ENCODE measurements around the gene TSSK6.

TSSK6 gene

DNA sequence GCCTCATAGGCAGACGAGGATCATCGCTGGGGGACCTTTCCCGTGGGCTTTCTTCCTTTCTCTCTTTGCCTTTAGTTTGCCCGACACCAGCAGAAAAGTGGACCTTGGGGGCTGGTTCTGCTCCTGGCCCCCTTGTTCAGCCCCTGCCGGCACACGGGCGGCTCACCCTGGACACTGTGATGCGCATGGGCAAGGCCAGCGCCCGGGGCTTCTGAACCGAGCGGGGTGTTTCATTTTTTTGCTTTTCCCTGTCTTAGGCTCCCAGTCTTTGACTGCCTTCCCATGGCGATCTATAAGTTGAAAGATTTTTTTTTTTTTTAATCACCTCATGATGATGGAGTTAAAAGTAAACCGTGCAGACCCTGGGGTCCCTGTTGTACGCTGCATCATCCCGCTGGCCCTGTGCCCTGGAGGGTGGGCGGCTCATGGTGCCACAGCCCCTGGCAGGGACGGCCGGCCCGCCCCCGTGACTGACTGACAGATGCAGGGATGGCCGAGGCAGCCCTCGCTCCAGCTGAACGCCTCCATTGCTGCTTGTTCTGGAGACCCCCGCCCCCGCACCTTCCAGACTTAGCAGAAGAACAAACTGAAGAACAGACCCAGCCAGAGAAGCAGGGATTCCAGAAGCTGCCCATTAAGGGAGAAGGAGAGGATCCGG is 9.6 kb downstream of the TSSK6 start:
- H2AFZ ChIP-seq (ENCODE audit: low read depth, low read length) = no peak overlapping the region
- H3K27ac ChIP-seq (ENCODE audit: low read length) = no peak overlapping the region
- no peak overlapping the region for H3K4me2 ChIP-seq (ENCODE audit: low read length)
- H3K36me3 ChIP-seq (replicated peaks; ENCODE audit: low read depth, low read length) = peaks cover 38% of the 10 kb centered on the region
- no peaks in the 10 kb centered on the region for H4K20me1 ChIP-seq (ENCODE audit: insufficient read depth, low read length)
- H3K79me2 ChIP-seq (ENCODE audit: low read length) = no peaks in the 10 kb centered on the region
- no peaks in the 10 kb centered on the region for H3K4me1 ChIP-seq (ENCODE audit: low read length)
- no peaks in the 10 kb centered on the region for H3K27me3 ChIP-seq (ENCODE audit: low read depth, low read length)
- TF ChIP-seq EZH2phosphoT487 (IDR thresholded peaks at IDR 0.05; ENCODE audit: low read depth) = no peak
- TF ChIP-seq, protein P1, sequence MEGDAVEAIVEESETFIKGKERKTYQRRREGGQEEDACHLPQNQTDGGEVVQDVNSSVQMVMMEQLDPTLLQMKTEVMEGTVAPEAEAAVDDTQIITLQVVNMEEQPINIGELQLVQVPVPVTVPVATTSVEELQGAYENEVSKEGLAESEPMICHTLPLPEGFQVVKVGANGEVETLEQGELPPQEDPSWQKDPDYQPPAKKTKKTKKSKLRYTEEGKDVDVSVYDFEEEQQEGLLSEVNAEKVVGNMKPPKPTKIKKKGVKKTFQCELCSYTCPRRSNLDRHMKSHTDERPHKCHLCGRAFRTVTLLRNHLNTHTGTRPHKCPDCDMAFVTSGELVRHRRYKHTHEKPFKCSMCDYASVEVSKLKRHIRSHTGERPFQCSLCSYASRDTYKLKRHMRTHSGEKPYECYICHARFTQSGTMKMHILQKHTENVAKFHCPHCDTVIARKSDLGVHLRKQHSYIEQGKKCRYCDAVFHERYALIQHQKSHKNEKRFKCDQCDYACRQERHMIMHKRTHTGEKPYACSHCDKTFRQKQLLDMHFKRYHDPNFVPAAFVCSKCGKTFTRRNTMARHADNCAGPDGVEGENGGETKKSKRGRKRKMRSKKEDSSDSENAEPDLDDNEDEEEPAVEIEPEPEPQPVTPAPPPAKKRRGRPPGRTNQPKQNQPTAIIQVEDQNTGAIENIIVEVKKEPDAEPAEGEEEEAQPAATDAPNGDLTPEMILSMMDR (IDR thresholded peaks at IDR 0.05; ENCODE audit: low read depth, low read length) = no peak
- H3K9me3 ChIP-seq (ENCODE audit: insufficient read depth, low read length) = no peaks in the 10 kb centered on the region
- no peak overlapping the region for H3K4me3 ChIP-seq (ENCODE audit: low read length)
- H3K9ac ChIP-seq (ENCODE audit: low read length) = no peak overlapping the region

DNA sequence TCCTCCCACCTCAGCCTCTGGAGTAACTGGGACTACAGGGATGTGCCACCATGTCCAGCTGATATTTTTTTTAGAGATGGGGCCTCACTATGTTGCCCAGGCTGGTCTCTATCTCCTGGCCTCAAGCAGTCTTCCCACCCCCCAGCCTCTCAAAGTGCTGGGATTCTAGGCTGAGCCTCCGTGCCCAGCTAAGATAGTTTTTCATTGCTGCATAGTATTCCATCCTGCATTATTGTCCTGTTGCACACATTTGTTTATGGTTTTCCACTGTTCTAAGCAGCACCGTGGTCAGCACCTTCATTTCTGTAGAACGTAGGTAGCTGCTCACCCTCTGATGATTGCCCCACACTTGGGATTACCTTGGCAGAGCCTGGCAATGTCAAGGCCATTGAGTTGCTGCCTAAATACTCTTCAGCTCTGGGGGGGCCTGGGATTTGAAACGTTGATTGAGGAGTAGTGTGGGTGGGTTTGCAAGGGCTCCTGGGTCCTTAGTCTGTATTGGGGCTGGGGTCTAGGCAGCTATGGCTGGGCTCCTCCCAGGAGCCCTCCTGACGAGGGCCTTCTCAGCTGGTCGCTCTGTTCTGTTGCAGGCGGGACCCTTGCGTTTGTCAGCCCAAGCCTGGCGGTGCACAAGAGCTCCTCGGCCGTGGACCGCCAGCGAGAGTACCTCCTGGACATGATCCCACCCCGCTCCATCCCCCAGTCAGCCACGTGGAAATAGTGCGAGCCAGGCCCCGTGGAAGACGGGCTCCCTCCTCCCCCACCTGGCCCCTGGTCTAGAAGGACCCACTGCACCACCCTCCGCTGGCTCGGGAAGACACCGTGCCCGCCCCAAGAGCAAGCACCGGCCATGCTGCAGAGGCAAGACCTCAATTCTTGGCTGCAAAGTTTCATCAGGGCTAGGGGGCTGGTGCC is 10.3 kb downstream of the TSSK6 start:
- no peak overlapping the region for H3K27ac ChIP-seq (ENCODE audit: low read length)
- no peak overlapping the region for H3K4me2 ChIP-seq (ENCODE audit: low read length)
- H2AFZ ChIP-seq (ENCODE audit: low read depth, low read length) = no peak overlapping the region
- H3K27me3 ChIP-seq (ENCODE audit: low read depth, low read length) = no peaks in the 10 kb centered on the region
- no peaks in the 10 kb centered on the region for H4K20me1 ChIP-seq (ENCODE audit: insufficient read depth, low read length)
- H3K4me1 ChIP-seq (ENCODE audit: low read length) = no peaks in the 10 kb centered on the region
- H3K79me2 ChIP-seq (ENCODE audit: low read length) = no peaks in the 10 kb centered on the region
- H3K9me3 ChIP-seq (ENCODE audit: insufficient read depth, low read length) = no peaks in the 10 kb centered on the region
- no peak for TF ChIP-seq EZH2phosphoT487 (IDR thresholded peaks at IDR 0.05; ENCODE audit: low read depth)
- TF ChIP-seq, protein P1 (IDR thresholded peaks at IDR 0.05; ENCODE audit: low read depth, low read length) = no peak
- H3K36me3 ChIP-seq (replicated peaks; ENCODE audit: low read depth, low read length) = peaks cover 43% of the 10 kb centered on the region
- H3K9ac ChIP-seq (ENCODE audit: low read length) = no peak overlapping the region
- no peak overlapping the region for H3K4me3 ChIP-seq (ENCODE audit: low read length)

DNA sequence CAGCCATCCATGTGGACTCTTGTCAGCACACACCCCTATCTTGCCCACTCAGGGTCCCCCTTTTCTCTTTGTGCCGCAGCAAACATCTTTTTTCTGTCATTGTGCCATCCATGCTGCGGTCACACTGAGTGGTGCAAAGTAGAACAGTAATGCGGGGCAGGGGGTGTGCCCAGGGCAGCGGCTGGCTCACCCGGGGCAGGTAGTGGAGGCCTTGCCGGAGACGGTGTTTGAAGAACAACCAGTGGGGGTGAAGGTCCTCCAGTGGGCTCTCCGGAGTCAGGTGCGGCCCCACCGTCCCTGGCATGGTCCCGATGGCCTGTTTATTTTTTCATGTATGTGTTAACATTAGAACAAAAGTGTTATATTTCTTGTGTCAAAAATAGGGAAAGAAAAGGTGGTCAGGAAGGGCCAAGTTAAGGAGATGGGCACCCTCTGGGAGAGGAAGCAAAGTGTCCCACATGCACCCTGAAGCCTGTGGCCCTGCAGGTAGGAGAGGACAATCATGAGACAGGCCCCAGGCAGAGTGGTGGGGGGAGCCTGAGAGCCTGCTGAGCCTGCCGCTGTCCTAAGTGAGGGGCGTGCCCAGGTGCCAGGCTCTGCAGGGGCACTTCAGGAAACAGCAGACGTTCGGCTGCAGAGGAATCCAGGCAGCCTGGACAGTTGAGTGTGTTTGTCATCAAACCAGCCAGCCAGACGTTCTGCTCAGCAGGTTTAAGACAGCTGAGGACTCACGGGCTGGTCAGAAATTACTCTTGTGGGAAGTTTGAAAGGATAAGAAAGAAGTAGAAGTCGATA is 12.3 kb downstream of the TSSK6 start:
- Histone ChIP-seq H3K4me2 (ENCODE audit: low read length) (no peak overlapping the region), H3K4me3 (ENCODE audit: low read length) (no peak overlapping the region), H2AFZ (ENCODE audit: low read depth, low read length) (no peak overlapping the region), H4K20me1 (ENCODE audit: insufficient read depth, low read length) (no peaks in the 10 kb centered on the region), H3K36me3 (replicated peaks; ENCODE audit: low read depth, low read length) (peaks cover 56% of the 10 kb centered on the region), H3K9me3 (ENCODE audit: insufficient read depth, low read length) (no peaks in the 10 kb centered on the region), H3K79me2 (ENCODE audit: low read length) (no peaks in the 10 kb centered on the region; the same call in 1 of the 2 replicates), H3K4me1 (ENCODE audit: low read length) (no peaks in the 10 kb centered on the region), H3K27ac (ENCODE audit: low read length) (no peak overlapping the region), H3K27me3 (ENCODE audit: low read depth, low read length) (no peaks in the 10 kb centered on the region), H3K9ac (ENCODE audit: low read length) (no peak overlapping the region)
- TF ChIP-seq, protein P1 (IDR thresholded peaks at IDR 0.05; ENCODE audit: low read depth, low read length) = no peak
- TF ChIP-seq EZH2phosphoT487 (IDR thresholded peaks at IDR 0.05; ENCODE audit: low read depth) = no peak
